Superior temporal gyrus (tissue), 1 donor: ENCODE results near the gene STYXL1.

Source experiments
- DNase-seq: peaks from one replicate; pipeline ENCODE4 v3.0.0-alpha.2; 2016; ENCODE audit errors: extremely low spot score

The STYXL1 gene

DNA sequence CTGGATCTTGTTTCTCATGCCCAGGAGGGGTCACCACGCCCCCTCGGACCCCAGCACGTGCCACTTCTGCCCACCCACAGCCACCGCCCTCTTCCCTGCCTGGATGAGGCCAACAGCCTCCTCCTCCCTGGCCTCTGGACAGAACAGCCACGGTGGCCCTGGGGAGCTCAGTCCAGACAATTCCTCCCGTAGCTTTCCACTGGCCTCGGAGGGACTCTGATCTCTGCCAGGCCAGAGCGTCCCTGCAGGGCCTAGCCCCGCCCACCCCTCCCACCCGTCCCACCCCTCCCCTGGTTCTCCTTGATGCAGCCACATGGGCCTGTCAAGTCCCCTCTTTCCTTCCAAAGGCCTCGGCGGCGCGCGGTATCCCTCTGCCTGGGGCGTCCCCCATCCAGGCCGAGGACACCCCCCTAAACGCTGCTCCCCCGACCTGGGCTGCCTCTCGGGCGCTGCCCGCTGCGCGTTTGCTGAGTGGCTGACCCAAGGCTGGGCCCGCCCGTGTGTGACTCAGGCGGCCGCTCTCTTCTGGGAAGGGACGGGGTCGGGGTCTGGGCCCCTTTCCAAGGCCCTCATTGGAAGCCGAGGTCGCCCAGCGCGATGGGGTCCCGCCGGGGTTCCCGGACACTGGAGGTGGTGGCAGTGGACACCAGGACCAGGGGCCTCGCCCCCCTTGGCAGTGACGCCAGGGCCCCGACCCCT is 54.0 kb downstream of the STYXL1 start:
- no peak for DNase-seq

DNA sequence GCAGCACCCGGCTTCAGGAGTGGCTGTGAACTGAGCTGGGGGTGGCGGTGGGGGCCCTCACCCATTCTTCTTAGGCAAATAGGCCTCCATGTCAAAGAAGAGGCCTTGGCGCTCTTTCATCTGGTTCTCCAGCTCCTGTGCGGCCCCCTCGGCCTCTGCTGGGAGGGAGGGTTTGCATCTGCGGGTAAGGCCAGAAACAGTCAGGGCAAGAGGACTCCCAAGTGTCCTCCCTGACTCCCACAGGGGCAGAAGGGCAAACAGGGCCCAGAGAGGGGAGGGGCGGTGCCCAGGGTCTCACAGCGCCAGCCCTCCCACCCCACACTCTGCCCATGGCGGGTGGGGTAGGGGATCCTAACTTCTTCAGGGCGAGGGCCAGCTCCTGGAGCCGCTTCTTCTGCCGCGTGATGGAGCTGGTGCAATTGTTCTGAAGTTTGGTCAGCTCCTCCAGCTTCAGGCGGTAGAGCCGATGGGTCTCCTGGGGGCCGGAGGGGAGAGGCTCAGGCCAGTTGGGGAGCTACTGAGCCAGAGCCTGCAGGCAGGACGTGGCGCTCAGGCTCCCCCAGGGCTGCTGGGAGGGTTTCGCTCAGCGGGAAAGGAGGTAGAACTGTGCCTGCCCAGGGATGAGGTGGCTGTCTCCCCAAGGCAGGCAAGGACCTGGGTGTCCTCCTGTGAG is 55.6 kb downstream of the STYXL1 start:
- no peak for DNase-seq

DNA sequence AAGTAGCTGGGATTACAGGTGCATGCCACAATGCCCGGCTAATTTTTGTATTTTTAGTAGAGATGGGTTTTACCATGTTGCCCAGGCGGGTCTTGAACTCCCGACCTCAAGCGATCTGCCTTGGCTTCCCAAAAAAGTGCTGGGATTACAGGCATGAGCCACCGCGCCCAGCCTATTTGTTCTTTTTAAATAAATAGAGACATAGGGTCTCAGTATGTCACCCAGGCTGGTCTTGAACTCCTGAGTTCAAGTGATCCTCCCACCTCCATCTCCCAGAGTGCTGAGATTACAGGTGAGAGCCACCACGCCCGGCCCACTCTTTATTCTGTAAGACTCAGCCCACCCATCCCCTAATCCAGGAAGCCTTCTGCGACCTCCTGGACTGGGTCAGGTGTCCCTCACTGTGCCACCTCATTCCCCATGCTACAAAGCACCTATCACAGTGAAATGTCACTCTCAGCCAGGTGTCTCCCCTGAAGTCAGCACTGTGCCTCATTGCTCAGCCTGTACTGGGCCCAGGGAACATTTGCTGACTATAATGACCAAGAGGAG is 56.2 kb downstream of the STYXL1 start:
- no peak for DNase-seq

DNA sequence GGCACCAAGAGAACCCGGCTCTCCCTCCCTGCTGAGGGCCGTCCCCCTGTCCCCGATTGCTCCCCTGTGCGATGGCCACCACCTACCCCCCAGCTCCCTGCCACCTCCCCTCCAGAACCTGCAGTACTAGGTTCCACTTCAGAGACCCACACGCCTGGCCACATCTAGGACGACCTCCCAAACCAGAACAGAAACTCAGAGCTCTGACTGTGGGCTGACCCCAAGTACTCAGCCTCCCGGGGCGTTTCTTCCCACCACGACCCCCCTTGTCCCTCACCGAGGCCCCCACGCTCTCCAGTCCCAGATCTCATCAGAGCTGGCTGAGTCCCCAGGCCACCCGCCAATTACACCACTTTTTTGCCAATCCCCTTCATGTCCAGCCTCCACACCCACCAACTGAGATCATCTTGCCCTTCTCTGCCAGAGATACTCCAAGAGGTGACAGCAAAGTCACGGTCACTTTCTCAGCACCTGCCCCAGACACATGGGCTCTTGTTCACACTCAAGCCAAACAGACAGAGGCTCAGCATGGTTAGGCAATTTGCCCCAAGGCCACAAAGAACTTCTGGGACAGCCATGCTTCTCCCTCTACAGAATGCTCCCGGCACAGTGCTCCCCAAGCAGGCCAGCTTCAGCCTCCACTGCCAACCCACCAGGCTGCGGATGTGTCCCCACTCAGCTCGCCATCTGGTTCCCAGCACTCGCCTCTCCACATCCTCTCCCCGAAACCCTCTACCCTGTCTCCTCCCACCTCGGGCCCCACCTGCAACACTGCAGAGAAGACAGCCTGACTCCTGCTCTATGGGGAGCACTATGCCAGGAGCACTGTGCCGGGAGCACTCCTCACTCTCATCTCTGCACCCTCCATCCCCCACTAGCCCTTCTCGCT is 58.1 kb downstream of the STYXL1 start:
- DNase-seq = no peak

DNA sequence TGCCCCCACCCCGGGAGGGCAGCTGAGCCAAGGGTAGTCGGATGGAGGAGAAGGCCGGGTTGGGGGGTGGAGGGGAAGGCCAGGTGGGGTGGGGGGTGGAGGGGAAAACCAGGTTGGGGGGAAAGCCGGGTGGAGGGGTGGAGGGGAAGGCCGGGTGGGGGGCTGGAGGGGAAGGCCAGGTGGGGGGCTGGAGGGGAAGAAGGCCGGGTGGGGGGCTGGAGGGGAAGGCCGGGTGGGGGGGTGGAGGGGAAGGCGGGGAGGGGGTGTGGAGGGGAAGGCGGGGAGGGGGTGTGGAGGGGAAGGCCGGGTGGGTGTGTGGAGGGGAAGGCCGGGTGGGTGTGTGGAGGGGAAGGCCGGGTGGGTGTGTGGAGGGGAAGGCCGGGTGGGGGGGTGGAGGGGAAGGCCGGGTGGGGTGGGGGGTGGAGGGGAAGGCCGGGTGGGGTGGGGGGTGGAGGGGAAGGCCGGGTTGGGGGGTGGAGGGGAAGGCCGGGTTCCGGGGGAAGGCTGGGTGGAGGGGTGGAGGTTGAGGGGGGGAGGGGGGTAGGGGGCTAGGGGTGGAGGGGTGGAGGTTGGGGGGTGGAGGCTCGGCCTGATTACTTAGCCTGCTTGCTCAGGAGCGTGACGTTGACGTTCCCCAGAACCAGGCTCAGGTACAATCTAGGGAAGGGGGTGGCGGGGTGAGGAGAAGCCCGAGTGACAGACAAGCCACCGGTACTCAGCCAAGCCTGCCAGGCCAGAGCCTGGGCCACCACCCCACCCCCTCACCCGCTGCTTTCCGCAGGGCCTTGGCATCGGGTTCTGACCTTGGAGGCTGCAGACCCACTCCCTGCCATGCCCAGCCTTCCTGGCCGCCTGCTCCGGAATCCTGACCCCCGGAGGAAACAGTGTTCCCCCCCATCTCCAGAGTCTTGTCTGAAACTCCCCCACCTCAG is 59.0 kb downstream of the STYXL1 start:
- DNase-seq = no peak

DNA sequence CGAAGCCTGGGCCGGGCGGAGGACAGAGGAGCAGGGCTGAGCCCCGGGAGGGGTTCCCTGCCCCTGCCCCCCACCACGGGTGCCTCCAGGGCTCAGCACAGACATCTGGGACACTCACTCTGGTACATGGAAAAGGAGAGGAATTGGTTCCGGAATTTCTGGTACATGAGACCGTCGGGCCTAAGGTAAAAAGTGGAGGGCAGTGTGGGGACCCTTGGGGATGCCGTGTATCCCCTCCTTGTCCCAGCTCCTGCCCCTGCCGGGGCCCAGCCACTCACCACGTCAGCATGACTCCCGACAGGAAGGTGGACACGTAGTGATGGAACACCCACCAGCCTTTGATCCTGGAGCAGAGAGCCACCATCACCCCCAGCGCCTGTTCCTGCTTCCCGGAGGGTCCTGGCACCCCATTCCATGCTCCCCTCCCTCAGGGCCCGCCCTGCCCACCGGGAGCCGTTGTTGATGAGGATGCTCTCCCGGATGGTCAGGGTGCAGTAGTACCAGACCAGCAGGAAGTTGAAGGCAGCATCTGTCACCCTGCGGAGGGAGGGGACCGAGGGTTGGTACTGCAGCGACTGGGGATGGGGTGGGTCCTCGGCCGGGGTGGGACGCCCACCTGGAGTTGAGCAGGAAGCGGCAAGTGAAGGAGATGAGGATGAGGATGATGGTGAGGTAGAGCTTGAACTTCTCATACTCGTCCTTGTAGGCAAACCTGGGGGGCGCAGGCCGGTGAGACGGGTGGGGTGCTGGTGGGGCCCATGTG is 59.8 kb downstream of the STYXL1 start:
- DNase-seq = no peak

DNA sequence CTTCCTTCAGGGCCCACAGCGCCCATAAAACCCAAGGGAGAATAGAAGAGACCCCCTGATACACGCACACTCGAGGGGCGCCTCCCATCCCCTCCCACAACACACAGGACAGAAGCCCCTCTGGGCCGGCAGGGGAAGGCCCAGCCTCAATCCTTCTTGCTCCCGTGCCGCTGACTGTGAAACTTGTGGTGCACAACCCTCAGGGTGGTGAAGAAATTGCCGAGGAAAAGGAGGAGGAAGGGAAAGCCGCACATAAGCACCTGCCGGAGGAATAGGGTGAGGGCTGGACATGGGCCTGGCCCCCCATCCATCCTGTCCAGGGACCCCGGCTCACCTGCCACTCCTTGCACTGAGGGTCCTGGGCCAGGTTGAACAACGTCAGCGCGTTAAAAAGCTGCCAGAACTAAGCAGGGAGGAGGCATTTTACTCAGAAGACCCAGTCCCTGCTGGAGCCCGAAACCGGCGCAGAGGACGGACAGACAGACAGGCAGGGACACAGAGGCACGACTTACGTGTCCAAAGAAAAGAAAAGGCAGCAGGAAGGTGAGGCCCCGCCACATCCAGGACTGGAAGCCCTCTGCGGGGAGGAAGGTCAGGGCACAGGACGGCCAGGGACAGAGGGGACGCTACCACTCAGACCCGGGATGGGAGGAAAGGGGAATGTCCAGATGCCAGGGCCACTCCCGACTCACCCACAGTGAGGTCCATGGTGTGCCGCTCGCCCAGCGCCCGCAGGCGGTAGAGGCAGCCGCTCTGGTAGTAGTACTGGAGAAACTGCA is 60.6 kb downstream of the STYXL1 start:
- DNase-seq = no peak

DNA sequence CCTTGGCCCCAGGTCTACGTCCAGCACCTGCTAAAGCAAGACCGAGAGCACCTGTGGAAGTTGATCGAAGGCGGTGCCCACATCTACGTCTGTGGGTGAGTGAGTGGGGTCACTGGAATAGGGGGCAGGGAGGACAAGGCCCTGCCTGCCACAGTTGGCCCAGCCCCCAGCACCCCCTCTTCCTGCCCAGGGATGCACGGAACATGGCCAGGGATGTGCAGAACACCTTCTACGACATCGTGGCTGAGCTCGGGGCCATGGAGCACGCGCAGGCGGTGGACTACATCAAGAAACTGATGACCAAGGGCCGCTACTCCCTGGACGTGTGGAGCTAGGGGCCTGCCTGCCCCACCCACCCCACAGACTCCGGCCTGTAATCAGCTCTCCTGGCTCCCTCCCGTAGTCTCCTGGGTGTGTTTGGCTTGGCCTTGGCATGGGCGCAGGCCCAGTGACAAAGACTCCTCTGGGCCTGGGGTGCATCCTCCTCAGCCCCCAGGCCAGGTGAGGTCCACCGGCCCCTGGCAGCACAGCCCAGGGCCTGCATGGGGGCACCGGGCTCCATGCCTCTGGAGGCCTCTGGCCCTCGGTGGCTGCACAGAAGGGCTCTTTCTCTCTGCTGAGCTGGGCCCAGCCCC is 61.5 kb downstream of the STYXL1 start:
- DNase-seq = no peak

DNA sequence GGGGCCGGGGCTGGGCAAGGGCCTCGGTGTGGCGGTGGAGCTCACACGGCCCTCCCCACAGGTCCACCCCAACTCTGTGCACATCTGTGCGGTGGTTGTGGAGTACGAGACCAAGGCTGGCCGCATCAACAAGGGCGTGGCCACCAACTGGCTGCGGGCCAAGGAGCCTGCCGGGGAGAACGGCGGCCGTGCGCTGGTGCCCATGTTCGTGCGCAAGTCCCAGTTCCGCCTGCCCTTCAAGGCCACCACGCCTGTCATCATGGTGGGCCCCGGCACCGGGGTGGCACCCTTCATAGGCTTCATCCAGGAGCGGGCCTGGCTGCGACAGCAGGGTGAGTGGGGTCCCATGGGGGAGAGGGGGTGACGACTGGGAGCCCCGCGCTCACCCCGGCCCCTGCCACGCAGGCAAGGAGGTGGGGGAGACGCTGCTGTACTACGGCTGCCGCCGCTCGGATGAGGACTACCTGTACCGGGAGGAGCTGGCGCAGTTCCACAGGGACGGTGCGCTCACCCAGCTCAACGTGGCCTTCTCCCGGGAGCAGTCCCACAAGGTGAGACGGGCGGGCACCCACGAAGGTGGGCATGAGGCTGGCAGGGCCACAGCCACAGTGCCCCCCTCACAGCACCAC is 62.2 kb downstream of the STYXL1 start:
- no peak for DNase-seq

DNA sequence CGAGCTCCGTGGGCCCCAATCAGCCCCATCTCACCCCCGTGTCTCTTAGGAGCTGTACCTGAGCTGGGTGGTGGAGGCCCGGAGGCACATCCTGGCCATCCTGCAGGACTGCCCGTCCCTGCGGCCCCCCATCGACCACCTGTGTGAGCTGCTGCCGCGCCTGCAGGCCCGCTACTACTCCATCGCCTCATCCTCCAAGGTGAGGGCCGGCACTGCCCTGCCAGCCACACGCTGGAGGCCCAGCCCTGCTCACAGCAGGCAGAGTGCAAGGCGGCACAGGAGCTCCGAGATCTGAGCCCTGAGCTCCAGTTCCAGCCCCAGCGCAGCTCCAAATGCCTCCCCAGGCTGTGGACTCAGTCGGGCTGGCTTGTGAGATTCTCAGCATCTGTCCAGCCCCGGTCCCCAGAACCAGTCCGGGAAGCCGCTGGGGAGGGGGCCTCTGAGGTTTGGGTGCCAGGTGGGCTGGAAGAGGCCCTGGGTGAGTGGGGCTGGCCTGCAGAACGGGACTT is 62.7 kb downstream of the STYXL1 start:
- DNase-seq = no peak

DNA sequence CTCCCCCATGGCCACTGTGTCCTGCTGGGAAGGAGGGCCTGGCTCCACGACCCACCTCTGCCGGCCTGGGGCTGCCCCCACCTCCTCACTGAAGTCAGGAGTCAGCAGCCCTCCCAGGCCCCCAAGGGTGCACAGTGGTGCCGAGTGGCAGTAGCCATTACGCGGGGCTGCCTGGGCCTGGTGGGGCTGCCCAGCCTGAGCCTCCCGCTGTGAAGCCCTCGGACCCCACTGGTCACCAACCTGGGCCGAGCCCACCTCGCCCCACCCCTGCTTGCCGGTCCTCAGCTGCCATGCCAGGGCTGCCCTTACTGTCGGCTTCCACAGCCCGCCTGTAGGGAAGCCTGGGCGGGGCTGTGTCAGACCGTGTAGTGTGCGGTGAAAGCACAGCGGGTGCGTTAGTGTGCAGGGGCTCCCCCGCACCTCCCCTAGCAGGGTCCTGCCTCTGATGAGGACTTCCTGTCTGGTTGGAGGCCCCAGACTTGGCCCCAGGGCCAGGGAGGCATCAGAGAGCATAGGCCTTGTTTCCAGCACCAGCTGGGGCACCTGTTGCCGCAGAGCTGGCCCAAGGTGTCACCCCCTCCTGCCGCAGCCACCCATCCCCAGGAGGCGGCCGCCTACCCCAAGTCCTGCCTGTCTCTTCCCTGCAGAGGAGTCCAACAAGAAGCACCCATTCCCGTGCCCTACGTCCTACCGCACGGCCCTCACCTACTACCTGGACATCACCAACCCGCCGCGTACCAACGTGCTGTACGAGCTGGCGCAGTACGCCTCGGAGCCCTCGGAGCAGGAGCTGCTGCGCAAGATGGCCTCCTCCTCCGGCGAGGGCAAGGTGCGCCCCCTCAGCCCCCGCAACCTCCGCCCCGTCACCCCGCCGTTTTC is 63.4 kb downstream of the STYXL1 start:
- DNase-seq = no peak

DNA sequence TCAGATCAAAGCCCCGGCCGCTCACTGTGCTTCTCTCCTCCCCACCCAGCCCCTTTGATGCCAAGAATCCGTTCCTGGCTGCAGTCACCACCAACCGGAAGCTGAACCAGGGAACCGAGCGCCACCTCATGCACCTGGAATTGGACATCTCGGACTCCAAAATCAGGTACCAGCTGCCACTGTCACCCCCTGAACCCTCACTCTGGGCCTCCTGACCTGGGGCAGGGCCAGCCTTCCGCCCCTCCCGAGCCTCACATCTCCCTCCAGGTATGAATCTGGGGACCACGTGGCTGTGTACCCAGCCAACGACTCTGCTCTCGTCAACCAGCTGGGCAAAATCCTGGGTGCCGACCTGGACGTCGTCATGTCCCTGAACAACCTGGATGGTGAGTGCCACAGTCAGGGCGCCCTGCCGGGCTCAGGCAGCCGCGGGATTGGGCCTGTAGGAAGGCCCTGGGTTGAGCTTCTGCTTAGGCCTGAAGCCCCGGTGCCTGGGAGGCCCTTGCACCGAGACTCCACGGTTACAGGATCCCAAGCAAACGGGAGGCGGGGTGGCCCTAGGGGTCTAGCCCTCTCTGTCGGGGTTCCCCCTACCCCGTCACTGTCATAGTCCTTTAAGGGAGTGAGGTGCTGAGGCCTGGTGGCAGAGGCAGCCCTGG is 64.2 kb downstream of the STYXL1 start:
- DNase-seq = no peak

DNA sequence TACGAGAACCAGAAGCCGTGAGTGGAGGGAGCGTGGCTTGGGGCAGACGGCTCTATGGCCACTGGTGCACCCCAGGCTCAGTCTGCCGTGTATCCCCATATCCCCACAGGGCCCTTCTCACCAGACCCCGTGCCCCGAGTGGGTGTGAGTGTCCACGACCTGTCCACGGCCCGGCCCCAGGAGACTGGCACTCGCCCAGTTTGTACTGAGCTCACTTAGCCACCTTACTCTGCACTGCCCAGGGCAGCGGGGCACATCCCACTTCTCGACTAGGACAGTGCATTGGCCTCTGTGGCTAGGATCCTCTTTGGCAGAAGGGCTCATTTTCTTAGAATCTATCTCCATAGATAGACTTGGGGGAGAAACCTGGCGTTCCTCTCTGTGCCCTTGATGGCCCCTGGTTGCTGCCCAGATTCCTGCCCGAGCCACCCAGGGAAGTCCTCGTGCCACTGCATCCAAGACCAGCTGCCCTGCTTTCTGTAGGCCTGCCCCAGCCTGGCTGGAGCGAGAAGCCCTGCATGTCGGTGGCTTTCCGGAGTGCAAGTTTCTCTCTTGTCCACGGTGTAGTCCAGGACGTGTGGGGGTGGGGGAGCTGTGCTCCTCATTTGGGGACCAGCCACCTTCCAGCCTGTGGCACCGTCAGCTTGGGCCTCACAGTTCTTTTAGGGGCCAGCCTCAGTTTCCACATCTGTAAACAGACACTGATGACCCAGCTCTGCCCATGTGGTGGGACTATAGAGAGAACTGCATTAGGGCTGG is 65.3 kb downstream of the STYXL1 start:
- DNase-seq = no peak

DNA sequence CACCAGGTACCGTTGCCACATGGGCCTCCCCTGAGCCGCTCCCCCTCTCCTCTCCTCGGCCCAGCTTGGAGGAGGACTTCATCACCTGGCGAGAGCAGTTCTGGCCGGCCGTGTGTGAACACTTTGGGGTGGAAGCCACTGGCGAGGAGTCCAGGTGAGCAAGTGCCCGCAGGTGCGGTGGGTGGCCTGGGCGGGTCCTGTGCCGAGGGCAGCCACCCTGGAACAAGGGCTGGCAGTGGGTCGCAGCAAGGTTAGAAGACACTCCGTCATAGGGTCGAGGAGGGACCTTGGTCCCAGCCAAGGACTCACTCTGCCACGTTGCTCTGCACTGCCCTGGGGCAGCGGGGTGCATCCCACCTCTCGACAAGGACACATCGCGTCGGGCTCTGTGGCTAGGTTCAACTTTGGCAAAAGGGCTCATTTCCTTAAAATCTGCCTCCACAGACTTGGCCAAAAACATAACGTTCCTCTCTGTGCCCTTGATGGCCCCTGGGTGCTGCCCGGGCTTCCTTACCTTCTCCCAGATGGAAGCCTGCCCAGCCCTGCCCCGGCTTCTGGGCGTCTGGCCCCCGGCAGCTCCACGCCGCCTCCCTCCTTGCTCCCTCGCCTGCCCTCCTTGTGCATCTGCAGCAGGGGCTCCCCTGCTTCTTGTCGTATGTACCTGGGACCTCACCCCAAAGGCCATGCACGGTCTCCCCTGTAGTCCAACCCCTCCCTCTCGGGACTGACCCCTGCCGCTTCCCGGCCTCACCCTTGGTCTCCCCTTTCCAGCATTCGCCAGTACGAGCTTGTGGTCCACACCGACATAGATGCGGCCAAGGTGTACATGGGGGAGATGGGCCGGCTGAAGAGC is 66.1 kb downstream of the STYXL1 start:
- DNase-seq = no peak

DNA sequence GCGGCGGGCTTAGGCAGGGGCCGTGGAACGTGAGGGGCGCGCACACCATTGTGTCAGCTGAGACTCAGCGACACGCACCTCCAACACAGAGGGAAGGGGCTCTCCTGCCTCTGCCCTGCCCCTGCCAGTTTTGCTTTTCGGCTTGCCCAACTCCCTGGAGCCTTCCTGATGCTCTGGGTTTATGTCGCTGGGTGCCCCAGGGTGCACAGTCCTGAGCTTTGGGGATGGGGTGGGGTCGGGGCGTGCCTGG is 66.7 kb downstream of the STYXL1 start:
- no peak for DNase-seq
